ENCODE measurements around the gene SHISA9. TPM values are rescaled to one million over a fixed set of nuclear protein-coding genes. Genes with fewer than 3 reads are reported as not detected.

The SHISA9 gene
- total and polyA plus RNA-seq, 2 donors (not counting 1 experiment from before 2014, with no cell fraction given): 0.03 to 0.07 TPM

GRCh38 chr16:13155377-13155776 is 254.0 kb downstream of the SHISA9 start:
- no peaks in the 10 kb centered on the region for H3K4me1 Mint-ChIP-seq
- 100% methylated on average over 1 of the region's 2 CpGs for WGBS (ENCODE audit: insufficient coverage)
- no peak overlapping the region for H3K9ac ChIP-seq (ENCODE audit: low read length)
- H4K20me1 ChIP-seq (ENCODE audit: control insufficient read depth, insufficient read depth, low read length, poor library complexity, severe bottlenecking): no peaks in the 10 kb centered on the region
- no peaks in the 10 kb centered on the region for H3K27me3 ChIP-seq (replicated peaks in 1 of 4; ENCODE audit: control extremely low read depth in 1 of 4, control insufficient read depth in 3 of 4, insufficient read depth in 4 of 4, low read length in 3 of 4)
- TF ChIP-seq EZH2 (IDR thresholded peaks at IDR 0.05; ENCODE audit: borderline replicate concordance, insufficient read depth, low read depth, low read length, poor library complexity, severe bottlenecking): no peak
- H3K36me3 ChIP-seq (replicated peaks in 1 of 2; ENCODE audit: control extremely low read depth in 1 of 2, control insufficient read depth in 1 of 2, extremely low read depth in 1 of 2, insufficient read depth in 2 of 2, low read length in 1 of 2): no peaks in the 10 kb centered on the region
- H3K4me3 Mint-ChIP-seq: no peak overlapping the region
- no peak overlapping the region for H3K4me2 ChIP-seq (replicated peaks; ENCODE audit: low read depth, low read length, poor library complexity, severe bottlenecking)
- no peak overlapping the region for H3K27ac Mint-ChIP-seq
- no peaks in the 10 kb centered on the region for H3K79me2 ChIP-seq (ENCODE audit: control insufficient read depth, insufficient read depth, low read length)
- no peaks in the 10 kb centered on the region for H3K9me3 ChIP-seq (ENCODE audit: control extremely low read depth in 1 of 3, control insufficient read depth in 2 of 3, insufficient read depth in 1 of 3, low read length in 2 of 3)
- ATAC-seq (ENCODE audit: low read depth): no peak
- intact Hi-C loops (cut with micrococcal nuclease): no loop called here
- no peak overlapping the region for H2AFZ ChIP-seq (ENCODE audit: insufficient read depth, low read depth, low read length, poor library complexity, severe bottlenecking)
- DNase-seq: no peak
- no peak overlapping the region for H3K27ac ChIP-seq (ENCODE audit: low read length in 2 of 2)
- no peak overlapping the region for H3K4me3 ChIP-seq (ENCODE audit: control extremely low read depth in 1 of 5, extremely low read depth in 1 of 5, insufficient read depth in 1 of 5, low read depth in 2 of 5, low read length in 4 of 5)
- CTCF ChIA-PET: no interaction called here
- peaks cover 4% of the 10 kb centered on the region for H3K27me3 Mint-ChIP-seq
- H3K9me3 Mint-ChIP-seq (ENCODE audit: insufficient read depth): no peaks in the 10 kb centered on the region
- H3K4me1 ChIP-seq (ENCODE audit: control insufficient read depth in 2 of 2, insufficient read depth in 2 of 2, low read length in 2 of 2): no peaks in the 10 kb centered on the region
- POLR2A ChIA-PET: no interaction called here

DNA sequence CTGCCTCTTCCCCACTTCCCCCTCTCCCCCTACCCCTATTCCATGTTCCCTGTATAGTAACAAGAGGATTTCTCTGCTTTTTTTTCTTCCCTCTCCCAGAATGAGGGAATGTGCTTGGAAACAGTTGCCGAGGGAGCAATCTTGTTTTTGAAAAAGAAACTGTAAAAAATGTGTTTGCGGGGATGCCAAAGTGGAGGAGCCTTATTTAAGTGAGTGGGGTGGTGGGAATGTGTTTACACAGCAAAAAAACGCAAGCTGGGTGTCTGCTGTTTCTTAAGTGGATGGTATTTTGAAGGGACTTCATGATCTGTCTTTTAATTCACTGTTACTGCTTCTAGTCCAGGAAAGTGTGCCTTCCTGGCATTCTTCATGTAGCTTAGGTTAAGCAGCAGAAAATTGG is 254.4 kb downstream of the SHISA9 start:
- Mint-ChIP-seq H3K27me3 (peaks cover 4% of the 10 kb centered on the region), H3K9me3 (ENCODE audit: insufficient read depth) (no peaks in the 10 kb centered on the region), H3K4me1 (no peaks in the 10 kb centered on the region), H3K4me3 (no peak overlapping the region), H3K27ac (no peak overlapping the region)
- no peaks in the 10 kb centered on the region for H3K79me2 ChIP-seq (ENCODE audit: control insufficient read depth, insufficient read depth, low read length)
- H3K4me2 ChIP-seq (replicated peaks; ENCODE audit: low read depth, low read length, poor library complexity, severe bottlenecking): no peak overlapping the region
- H2AFZ ChIP-seq (ENCODE audit: insufficient read depth, low read depth, low read length, poor library complexity, severe bottlenecking): no peak overlapping the region
- no peak overlapping the region for H3K4me3 ChIP-seq (ENCODE audit: control extremely low read depth in 1 of 5, extremely low read depth in 1 of 5, insufficient read depth in 1 of 5, low read depth in 2 of 5, low read length in 4 of 5)
- H3K27me3 ChIP-seq (replicated peaks in 1 of 4; ENCODE audit: control extremely low read depth in 1 of 4, control insufficient read depth in 3 of 4, insufficient read depth in 4 of 4, low read length in 3 of 4): no peaks in the 10 kb centered on the region
- ChIA-PET CTCF (no interaction called here), POLR2A (no interaction called here)
- TF ChIP-seq, protein P1, sequence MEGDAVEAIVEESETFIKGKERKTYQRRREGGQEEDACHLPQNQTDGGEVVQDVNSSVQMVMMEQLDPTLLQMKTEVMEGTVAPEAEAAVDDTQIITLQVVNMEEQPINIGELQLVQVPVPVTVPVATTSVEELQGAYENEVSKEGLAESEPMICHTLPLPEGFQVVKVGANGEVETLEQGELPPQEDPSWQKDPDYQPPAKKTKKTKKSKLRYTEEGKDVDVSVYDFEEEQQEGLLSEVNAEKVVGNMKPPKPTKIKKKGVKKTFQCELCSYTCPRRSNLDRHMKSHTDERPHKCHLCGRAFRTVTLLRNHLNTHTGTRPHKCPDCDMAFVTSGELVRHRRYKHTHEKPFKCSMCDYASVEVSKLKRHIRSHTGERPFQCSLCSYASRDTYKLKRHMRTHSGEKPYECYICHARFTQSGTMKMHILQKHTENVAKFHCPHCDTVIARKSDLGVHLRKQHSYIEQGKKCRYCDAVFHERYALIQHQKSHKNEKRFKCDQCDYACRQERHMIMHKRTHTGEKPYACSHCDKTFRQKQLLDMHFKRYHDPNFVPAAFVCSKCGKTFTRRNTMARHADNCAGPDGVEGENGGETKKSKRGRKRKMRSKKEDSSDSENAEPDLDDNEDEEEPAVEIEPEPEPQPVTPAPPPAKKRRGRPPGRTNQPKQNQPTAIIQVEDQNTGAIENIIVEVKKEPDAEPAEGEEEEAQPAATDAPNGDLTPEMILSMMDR (IDR thresholded peaks at IDR 0.05): no peak
- no peak for TF ChIP-seq EZH2 (IDR thresholded peaks at IDR 0.05; ENCODE audit: borderline replicate concordance, insufficient read depth, low read depth, low read length, poor library complexity, severe bottlenecking)
- H3K9me3 ChIP-seq (ENCODE audit: control extremely low read depth in 1 of 3, control insufficient read depth in 2 of 3, insufficient read depth in 1 of 3, low read length in 2 of 3): no peaks in the 10 kb centered on the region
- intact Hi-C loops (cut with micrococcal nuclease): no loop called here
- H3K36me3 ChIP-seq (replicated peaks in 1 of 2; ENCODE audit: control extremely low read depth in 1 of 2, control insufficient read depth in 1 of 2, extremely low read depth in 1 of 2, insufficient read depth in 2 of 2, low read length in 1 of 2): no peaks in the 10 kb centered on the region
- no peak overlapping the region for H3K27ac ChIP-seq (ENCODE audit: low read length in 2 of 2)
- DNase-seq: no peak
- H4K20me1 ChIP-seq (ENCODE audit: control insufficient read depth, insufficient read depth, low read length, poor library complexity, severe bottlenecking): no peaks in the 10 kb centered on the region
- no peak overlapping the region for H3K9ac ChIP-seq (ENCODE audit: low read length)
- WGBS (ENCODE audit: insufficient coverage): 63% methylated on average over 2 of the region's 3 CpGs
- no peaks in the 10 kb centered on the region for H3K4me1 ChIP-seq (ENCODE audit: control insufficient read depth in 2 of 2, insufficient read depth in 2 of 2, low read length in 2 of 2)
- no peak for ATAC-seq (ENCODE audit: low read depth)
